ENCODE measurements around the gene TSPAN1. TPM values are rescaled to one million over a fixed set of nuclear protein-coding genes. Genes with fewer than 3 reads are reported as not detected.

TSPAN1 gene
- polyA plus RNA-seq (ENCODE audit: insufficient read length in 10 of 10): under 1 TPM in 9 of 10 donors, not detected in 1; 0.12 to 0.87 (median 0.52) TPM
- long read RNA-seq, donor 1: 0 reads
- long read RNA-seq, donor 2: 0 reads
- long read RNA-seq, donor 3: 0 reads
- long read RNA-seq, donor 4: 0 reads
- long read RNA-seq, donor 5: 0 reads
- long read RNA-seq, donor 6, partial matches to known transcripts: 0 of 1 reads
- long read RNA-seq, donor 6, other reads (novel, unspliced or antisense): 0 of 1 reads
- long read RNA-seq, donor 7: 0 reads
- long read RNA-seq, donor 8: 0 reads
- long read RNA-seq, donor 9: 0 reads

- peak in 2 of 3 donors; percentile 9 to 39 for DNase-seq
Measured at GRCh38 chr1:46174448-46175231, at the start of gene TSPAN1. Gene TSPAN1 (plus strand): TSS chr1:46175087. CDS start chr1:46181108, 6,021 bp downstream.

- DNase-seq: no peak
Measured at GRCh38 chr1:46128344-46128743, 46.5 kb upstream of the TSPAN1 start.

GRCh38 chr1:46130121-46130520, 44.8 kb upstream of the TSPAN1 start:
- no peak for DNase-seq

- DNase-seq: peak in 1 of 3 donors; percentile 38
Measured at GRCh38 chr1:46130606-46131005, 44.3 kb upstream of the TSPAN1 start.

GRCh38 chr1:46131093-46131492, 43.8 kb upstream of the TSPAN1 start:
- DNase-seq: peak in 1 of 3 donors; percentile 57

- peak; percentile 28 to 72 (median 57) for DNase-seq
Measured at GRCh38 chr1:46131712-46132528, 43.0 kb upstream of the TSPAN1 start.

GRCh38 chr1:46132529-46133180, 42.2 kb upstream of the TSPAN1 start, which contains the start of gene PIK3R3:
Gene PIK3R3 (minus strand): TSS chr1:46132629. CDS start chr1:46131952, 677 bp downstream.
- DNase-seq: peak; percentile 98 to 99 (median 99)

GRCh38 chr1:46133181-46133658, 41.7 kb upstream of the TSPAN1 start:
- no peak for DNase-seq

GRCh38 chr1:46133781-46134350, 41.0 kb upstream of the TSPAN1 start:
- DNase-seq: no peak

- DNase-seq: peak in 1 of 3 donors; percentile 29
Measured at GRCh38 chr1:46134660-46135331, 40.1 kb upstream of the TSPAN1 start.

- no peak for DNase-seq
Measured at GRCh38 chr1:46136711-46137110, 38.2 kb upstream of the TSPAN1 start.

GRCh38 chr1:46137916-46138315, 37.0 kb upstream of the TSPAN1 start:
- peak in 1 of 3 donors; percentile 31 for DNase-seq

GRCh38 chr1:46148318-46148717, 26.6 kb upstream of the TSPAN1 start:
- no peak for DNase-seq

GRCh38 chr1:46150085-46150484, 24.8 kb upstream of the TSPAN1 start:
- no peak for DNase-seq

GRCh38 chr1:46152016-46152415, 22.9 kb upstream of the TSPAN1 start:
- DNase-seq: no peak

GRCh38 chr1:46153228-46153627, 21.7 kb upstream of the TSPAN1 start:
- no peak for DNase-seq

- no peak for DNase-seq
Measured at GRCh38 chr1:46153732-46154131, 21.2 kb upstream of the TSPAN1 start.

GRCh38 chr1:46157916-46158311, 17.0 kb upstream of the TSPAN1 start:
- no peak for DNase-seq

- DNase-seq: no peak
Measured at GRCh38 chr1:46158312-46159281, 16.3 kb upstream of the TSPAN1 start.

All from muscle of back (tissue), 13 donors.